ENCODE results near the gene RPP30.
"Not testable (repeated sequence)": the region's sequence is repeated elsewhere in the genome, so short reads cannot be mapped to it uniquely, and the experiment has no call there.

Gene RPP30

DNA sequence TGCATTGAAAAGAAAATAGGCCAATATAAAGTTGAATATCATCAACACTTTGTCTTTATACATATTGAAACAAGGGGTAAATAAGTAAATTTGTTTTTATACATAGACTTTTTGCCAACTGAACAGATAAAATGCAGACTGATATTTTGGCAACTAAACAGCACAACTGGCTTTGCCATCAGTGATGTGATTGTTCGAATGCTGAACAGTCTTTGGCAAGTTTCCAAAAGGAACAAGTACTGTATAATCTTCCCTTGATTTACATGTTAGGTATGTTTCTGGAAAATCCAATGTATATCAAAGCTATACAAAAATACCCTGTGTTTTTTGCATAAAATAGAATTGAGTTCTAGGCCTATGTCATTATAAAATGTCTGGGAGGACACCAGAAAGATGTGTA is 67.3 kb downstream of the RPP30 start:
- no peak overlapping the region for H3K27ac Mint-ChIP-seq
- no peak for ATAC-seq
- no peak for DNase-seq
- no peaks in the 10 kb centered on the region for H3K4me1 Mint-ChIP-seq
- no peak overlapping the region for H3K4me3 Mint-ChIP-seq
- no peaks in the 10 kb centered on the region for H3K27me3 Mint-ChIP-seq
- no peaks in the 10 kb centered on the region for H3K9me3 Mint-ChIP-seq

DNA sequence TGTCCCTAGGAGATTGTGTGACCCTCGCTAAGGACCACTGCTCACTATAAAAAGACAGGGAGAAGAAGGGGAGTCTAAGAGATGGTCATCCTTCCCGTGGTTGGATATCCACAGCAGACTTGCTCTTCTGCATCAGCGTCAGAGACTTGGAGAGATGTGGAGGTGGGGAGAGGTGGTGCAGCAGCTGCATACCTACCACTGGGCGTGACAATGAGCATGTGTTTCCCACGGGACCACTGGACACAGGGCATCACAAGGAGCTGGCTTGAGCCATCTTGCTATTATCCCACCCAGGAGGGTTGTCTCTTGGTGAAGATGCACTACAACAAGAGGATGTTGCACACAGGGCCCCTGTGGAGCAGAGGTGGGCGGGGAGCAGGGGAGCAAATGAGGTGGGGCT is 67.9 kb downstream of the RPP30 start:
- no peak for DNase-seq
- ATAC-seq = no peak

DNA sequence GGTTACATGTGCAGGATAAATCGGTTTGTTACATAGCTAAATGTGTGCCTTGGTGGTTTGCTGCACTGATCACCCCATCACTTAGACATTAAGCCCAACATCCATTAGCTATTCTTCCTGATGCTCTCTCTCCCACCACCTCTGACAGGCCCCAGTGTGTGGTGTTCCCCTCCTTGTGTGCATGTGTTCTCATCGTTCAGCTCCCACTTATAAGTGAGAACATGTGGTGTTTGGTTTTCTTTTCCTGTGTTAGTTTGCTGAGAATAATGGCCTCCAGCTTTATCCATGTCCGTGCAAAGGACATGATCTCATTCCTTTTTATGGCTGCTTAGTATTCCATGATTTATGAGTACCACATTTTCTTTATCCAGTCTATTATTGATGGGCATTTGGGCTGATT is 71.2 kb downstream of the RPP30 start:
- H3K9me3 Mint-ChIP-seq, H3K27ac Mint-ChIP-seq, DNase-seq, H3K27me3 Mint-ChIP-seq, H3K4me3 Mint-ChIP-seq, ATAC-seq: not testable (repeated sequence)
- H3K4me1 Mint-ChIP-seq = peaks cover 18% of the 10 kb centered on the region

More for the DNA sequence above, 67.9 kb downstream of the RPP30 start:
- H3K4me3 Mint-ChIP-seq = no peak overlapping the region
- no peaks in the 10 kb centered on the region for H3K9me3 Mint-ChIP-seq
- H3K27me3 Mint-ChIP-seq = no peaks in the 10 kb centered on the region
- no peak overlapping the region for H3K27ac Mint-ChIP-seq
- no peaks in the 10 kb centered on the region for H3K4me1 Mint-ChIP-seq

DNA sequence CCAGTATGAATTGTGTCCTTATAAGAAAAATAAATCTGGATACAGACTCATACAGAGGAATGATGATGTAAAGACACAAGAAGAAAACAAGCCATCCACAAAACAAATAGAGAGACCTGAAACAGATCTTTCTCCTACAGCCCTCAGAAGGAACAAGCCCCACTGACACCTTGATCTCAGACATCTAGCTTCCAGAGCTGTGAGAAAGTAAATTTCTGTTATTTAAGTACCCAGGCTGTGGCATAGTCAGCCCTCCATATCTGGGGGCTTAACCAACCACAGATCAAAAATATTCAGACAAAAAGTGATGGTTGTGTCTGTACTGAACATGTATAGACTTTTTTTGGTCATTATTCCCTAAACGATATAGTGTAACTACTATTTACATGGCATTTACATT is 73.0 kb downstream of the RPP30 start:
- H3K4me3 Mint-ChIP-seq = no peak overlapping the region
- peaks cover 18% of the 10 kb centered on the region for H3K4me1 Mint-ChIP-seq
- no peak for ATAC-seq
- no peaks in the 10 kb centered on the region for H3K27me3 Mint-ChIP-seq
- H3K27ac Mint-ChIP-seq = no peak overlapping the region
- DNase-seq = no peak
- H3K9me3 Mint-ChIP-seq = no peaks in the 10 kb centered on the region

DNA sequence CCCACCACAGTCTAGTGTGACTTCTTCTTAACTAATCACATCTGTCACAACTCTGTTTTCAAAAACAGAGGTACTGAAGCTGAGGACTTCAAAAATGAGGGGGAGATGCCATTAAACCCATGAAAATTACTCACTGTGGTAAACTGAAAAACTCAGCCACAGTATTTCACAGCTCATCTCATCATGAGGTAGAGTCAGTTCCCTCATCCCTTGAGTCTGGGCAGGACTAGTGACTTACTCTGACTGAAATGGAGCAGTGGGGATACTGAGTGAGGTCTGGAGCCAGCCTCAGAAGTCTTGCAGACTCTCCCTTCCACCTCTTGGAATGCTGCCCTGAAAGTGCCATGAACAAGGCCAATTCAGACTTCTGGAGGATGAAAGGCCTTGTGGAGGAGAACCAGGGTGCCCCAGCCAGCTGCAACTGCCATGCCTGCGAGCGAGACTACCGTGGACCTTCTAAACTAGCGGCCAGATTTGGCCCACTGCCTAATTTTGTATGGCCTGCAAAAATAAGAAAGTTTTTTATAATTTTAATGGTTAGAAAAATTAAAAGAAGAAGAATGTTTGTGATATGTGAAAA is 73.8 kb downstream of the RPP30 start:
- H3K27me3 Mint-ChIP-seq = no peaks in the 10 kb centered on the region
- H3K4me3 Mint-ChIP-seq = no peak overlapping the region
- no peak for DNase-seq
- no peaks in the 10 kb centered on the region for H3K9me3 Mint-ChIP-seq
- ATAC-seq = peak; percentile 35
- no peak overlapping the region for H3K27ac Mint-ChIP-seq
- peaks cover 18% of the 10 kb centered on the region for H3K4me1 Mint-ChIP-seq

DNA sequence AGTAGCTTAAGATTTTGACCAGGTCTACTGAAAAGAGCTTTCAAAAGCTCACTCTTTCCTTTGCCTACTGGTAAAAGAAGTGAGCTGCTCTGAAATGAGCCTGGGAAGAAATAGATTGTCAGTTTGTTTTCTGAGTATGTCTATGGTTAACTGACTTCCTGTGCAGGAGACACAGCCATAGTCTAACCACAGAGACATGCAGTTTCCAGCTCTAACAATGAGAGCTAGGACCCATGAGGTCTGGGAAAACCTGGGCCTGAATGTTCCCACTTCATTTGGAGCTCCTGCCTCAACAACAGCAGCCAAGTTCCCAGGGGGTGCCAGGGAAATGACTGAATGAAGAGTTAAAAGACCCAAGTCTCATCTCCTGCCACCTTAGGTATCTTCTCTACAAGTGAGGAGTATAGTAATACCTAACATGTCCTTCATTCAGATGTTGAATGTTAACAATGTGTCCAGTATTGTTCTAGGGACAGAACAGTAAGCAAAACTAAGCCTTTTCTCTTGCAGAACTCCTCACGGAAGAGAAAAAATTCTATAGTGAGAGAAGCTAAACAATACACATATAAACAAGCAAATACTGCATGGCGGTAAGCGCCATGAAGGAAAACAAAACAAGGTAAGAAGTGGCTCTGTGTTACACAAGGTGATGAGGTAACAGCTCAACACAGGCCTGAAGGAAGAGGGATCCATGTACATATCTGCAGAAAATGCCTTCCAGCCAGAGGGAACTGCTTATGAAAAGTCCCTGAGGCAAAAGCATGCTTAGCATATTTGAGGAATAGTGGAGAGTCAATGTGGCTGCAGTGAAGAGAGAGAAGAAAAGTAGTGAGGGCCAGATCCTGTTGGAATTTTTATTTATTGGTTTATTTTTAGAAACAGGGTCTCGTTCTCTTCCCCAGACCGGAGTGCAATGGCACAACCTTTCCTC is 75.5 kb downstream of the RPP30 start:
- H3K27ac Mint-ChIP-seq = peak overlapping the region in 1 of 2 donors; percentile 29
- H3K27me3 Mint-ChIP-seq = no peaks in the 10 kb centered on the region
- peaks cover 3 to 4% of the 10 kb centered on the region in 2 donors for H3K9me3 Mint-ChIP-seq
- ATAC-seq (peak; percentile 70), DNase-seq (peak in 1 of 2 donors; percentile 2)
- no peak overlapping the region for H3K4me3 Mint-ChIP-seq
- H3K4me1 Mint-ChIP-seq = peaks cover 18% of the 10 kb centered on the region

Data from stimulated activated naive CD8-positive, alpha-beta T cell treated with anti-CD3 and anti-CD28 coated beads, Interleukin-15, amount 100 ng/mL, for 72 hours (primary cell).